HG02943 (cell line): ENCODE results near the gene ANXA2.

Experiments used
- ATAC-seq: cut with Tn5 transposase; IDR thresholded peaks from one replicate; pipeline ENCODE4 v1.9.1; 2021; ENCODE audit warnings: mild to moderate bottlenecking, low read depth, moderate library complexity; ENCODE audit not compliant: unreplicated experiment

Gene ANXA2

DNA sequence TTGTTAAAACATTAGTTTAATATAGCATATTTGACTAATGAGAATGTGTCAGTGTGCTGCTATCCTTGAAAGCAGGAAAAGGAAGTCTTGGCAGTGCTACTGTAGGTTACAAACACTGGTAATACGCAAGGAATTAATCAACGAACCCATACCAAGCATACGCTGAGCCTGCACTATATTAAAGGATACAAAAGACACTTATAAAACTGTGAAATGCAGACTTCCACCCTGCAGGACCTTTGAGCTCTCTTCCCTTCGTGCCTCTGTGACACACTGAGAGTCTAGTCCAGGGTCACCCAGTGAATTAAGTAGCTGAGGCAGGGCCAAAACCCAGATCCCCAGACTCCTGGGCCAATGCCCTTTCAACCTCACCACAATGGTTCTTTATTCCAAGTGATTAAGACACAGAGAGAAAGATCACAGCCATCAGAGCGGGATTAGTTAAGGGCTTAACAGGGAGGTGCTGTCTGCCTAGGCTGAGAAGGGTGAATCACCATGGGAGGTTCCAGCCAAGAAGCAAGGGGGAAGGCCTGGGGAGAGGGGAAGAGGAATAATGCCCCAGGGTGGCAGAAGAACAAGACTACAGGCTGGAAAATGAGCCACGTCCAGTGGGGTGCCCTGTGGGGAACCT, 6.8 kb downstream of the ANXA2 start:
- ATAC-seq: no peak

DNA sequence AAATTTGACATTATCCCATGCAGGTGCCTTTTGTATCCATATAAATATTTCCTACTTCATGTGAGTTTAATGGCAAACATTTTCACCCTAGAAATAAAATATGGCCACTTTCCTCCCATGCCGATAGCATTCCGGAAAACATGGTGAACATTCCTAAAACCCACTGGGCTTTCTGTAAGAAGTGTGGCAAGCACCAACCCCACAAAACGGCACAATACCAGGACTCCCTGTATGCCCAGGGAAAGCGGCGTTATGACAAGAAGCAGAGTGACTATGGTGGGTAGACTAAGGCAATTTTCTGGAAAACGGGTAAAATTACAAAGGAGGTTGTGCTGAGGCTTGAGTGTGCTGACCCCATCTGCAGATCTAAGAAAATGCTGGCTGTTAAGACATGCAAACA, 7.6 kb downstream of the ANXA2 start:
- ATAC-seq: no peak

DNA sequence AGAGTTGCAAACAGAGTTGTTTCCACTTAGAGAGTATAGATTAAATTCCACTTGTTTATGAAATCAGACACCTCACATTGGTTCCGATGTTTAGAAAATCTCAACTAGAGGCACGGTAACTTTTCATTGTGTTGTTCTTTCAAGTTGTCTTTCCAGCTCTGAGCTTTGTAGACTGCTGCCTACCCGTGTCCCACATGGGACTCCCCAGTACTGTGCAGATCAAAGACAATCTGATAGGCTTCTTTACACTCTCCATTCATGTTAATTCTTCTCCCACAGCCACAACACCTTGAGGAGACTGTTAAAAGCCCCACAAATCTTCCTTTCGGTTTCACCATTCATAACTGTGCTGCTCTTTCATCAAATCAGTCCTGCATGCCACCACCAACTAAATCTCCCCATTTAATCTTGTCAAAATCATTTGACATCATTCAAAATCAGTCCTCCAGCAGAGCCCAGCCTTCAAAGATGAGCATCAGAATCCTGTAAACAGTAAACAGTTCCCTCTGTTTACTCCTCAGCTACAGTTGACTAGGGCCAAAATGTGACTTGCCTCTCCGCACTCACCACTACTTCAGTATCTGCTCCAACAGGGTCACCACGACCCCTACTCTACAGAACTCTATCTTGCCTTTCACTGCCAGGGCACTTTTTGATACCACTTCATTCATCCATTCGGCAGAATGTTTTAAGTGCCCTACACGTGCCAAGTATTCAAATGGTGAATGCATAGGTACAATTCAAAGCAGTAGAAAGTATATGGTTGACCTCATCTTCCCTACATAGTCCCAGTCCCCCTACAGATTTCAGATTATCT, 8.3 kb downstream of the ANXA2 start:
- peak; percentile 63 for ATAC-seq

DNA sequence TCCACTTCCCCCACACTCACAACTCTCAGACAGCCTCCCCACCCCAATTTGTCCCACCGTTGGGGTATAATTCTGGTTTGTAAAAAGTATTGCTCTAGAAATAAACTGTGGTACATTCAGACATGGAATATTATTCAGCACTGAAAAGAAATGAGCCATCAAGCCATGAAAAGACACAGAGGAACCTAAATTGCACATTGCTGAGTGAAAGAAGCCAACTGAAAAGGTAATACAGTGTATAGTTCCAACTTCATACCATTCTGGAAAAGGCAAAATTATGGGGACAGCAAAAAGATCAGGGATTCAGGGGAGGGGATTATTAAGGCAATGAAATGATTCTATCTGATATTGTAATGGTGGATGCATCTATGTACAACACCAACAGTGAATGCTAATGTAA, 10.5 kb downstream of the ANXA2 start:
- ATAC-seq: no peak

DNA sequence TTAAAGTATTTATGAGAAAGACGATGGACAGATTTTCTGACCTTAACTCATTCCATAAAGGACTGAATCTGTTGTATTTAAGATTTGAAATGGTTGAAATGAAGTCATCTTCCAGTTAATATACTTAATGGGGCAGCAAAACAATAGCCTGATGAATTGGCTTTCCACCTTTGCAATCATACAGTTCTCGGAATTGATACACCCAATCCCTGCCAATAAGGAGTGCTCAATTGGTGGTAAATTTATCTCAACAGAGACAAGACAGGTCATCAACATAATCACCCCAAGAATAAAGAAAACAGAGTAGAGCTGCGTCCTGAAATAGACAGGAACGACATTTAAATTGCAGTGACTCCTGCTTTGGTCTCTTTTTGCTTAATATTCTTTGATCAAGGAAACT, 11.2 kb downstream of the ANXA2 start:
- ATAC-seq: no peak

DNA sequence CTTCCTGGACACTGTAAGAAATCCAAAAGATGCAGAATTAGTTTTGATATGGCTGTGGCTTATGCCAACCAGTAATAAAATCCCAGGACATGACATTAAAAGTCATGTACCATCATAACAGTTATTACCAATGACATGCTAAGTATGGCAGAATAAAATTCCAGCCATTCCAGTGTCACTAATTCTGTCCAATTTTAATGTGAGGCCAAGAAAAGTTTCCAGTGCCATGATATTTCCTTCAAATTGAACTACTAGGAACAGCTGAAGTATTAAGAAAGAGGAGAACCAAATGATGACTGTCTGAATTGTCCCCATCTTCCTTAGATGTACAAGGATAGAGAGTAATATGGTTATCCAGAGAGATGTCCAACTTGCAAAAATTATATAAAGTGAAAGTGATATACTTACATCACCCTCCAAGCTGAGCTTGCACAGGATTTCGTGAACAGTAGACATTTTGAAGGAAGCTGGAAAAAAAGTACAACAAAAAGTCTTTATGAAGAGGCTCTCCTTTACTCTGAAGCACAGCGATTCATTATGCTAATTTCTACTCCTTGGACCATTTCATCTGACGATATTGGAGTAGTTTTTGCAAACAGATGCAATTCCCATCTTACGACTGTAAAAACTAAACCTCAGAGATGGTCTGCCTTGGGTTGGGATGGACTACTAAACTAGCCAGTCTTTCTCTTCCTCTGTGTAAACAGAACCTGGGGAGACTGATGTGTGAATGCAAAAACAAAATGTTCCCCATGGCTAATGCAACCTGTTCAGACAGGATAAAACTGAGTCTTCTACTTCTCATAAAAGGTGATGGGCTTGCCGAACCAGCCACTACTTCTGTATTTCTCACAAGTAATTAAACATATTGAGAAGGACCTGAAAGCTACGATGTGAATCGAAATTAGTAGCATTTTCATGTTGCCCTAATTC, 11.9 kb downstream of the ANXA2 start:
- no peak for ATAC-seq

DNA sequence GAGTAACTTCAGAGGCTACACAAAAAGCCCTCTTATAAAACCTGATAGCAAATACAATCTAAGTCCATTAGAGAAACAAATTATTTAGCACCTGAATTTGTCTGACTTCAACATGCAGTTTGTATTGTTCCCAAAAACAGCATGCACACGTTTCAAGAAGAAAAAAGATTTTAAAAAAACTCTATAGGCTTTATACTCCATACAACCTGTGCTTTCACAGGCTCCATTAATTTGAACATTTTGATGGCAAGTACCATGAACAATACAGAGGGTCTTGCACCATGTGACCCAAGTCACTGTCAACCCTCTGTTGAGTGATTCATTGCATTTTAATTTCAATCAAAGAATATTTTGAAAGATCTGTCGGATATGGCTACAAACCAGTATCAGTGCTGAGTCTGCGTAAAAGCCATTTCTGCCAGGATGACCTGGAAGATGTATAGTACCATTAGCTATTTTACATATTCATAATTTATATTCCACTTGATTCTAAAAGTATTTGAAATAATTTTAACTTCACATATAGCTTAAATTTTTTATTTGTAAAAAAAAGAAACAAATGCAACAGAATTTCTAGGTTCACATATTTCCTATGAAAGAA, 13.2 kb downstream of the ANXA2 start:
- ATAC-seq: no peak

- no peak for ATAC-seq
Observed at GRCh38 chr15:60384053-60384452, 13.7 kb downstream of the ANXA2 start.

DNA sequence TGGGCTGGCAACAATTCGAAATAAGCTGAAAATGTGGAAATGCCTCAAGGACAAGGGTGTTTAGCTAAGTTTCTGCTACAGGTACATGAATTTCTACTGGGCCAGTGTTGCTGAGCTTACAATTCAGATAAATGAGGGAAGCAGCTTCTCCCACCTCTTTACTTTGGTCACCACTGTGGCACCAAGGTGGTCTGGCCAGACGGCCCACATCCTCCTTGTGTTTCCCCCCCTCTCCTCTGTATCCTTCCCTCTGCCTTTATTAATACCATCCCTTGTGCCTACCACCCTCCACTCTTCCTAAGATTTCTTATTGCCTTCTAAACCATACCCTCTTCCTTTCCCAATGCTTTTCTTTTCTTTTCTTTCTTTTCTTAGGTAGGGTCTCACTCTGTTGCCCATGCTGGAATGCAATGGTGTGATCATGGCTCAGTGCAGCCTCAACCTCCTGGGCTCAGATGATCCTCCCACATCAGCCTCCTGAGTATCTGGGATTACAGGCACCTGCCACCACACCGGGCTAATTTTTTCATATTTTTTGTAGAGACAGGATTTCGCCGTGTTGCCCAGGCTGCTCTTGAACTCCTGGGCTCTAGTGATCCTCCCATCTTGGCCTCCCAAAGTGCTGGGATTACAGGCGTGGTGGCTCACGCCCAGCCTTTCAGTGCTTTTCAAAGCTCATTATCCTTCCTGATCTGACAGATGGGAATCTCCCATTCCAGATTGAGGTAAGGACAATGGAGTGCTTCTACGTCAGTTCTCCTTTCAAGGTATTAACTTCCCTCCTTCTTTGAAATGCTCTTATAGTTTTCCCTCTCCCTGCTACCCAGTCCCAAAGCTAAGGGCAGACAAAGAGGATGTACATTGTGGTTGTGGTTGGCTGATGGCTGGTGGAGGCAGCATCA, 14.8 kb downstream of the ANXA2 start:
- no peak for ATAC-seq

GRCh38 chr15:60381148-60381788, 16.5 kb downstream of the ANXA2 start:
- no peak for ATAC-seq

- no peak for ATAC-seq
Observed at GRCh38 chr15:60379525-60380274, 18.1 kb downstream of the ANXA2 start.

GRCh38 chr15:60379185-60379524, 18.6 kb downstream of the ANXA2 start:
- ATAC-seq: no peak

DNA sequence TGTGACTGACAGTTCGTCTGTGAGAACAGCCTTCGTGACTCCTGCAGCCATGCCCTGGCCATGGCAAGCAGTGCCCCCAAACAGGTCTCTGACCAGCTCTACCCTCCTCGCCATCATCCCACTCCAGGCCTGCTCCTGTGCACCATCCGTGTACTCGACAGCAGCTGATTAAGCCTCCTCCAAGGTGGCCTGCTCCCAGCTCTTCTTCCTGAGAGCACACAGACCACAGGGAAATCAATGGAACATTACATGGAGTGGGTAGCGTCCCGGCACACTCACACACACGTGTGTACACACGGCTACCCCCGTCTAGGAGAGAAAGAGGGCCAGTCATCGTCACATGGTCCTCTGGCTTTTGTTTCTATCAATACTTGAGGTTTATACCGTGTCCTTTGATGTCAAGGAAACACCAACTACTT, 21.1 kb downstream of the ANXA2 start:
- no peak for ATAC-seq

- no peak for ATAC-seq
Observed at GRCh38 chr15:60375306-60375705, 22.5 kb downstream of the ANXA2 start.

GRCh38 chr15:60374628-60375081, 23.1 kb downstream of the ANXA2 start:
- ATAC-seq: no peak

- no peak for ATAC-seq
Observed at GRCh38 chr15:60374209-60374608, 23.6 kb downstream of the ANXA2 start.

- ATAC-seq: no peak
Observed at GRCh38 chr15:60373745-60374144, 24.0 kb downstream of the ANXA2 start.

DNA sequence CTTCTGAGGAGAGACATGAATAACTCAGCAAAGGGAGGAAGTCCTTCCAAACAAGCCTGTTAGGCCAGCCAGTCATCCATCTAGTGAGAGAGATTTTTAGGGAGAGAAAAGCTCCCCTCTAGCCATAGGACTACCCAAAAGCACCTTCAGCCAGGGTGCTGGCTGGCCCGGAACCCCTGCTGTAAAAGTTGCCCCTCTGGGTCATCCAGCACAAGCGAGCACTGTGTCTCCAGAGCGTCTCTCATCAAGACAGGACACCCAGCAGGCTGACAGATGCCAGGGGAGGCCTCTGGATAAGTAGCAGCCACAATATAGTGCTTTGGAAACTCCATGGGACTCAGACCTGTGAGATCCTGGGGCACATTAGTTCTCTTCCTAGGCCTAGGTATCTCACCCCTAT, 24.5 kb downstream of the ANXA2 start:
- no peak for ATAC-seq

GRCh38 chr15:60372756-60373155, 25.0 kb downstream of the ANXA2 start:
- no peak for ATAC-seq
